HEK293 (cell line): ENCODE measurements around the gene DCUN1D2.

Experiments
- CTCF ChIA-PET: fragments of 350-600 bp; formaldehyde crosslinking; extraction: SDS; loops from one replicate; lab custom pipeline; 2021; ENCODE audit warnings: antibody characterized with exemption; lab: Yijun Ruan, JAX
- POLR2A ChIA-PET: fragments of 300-600 bp; formaldehyde crosslinking; extraction: SDS; loops from one replicate; lab custom pipeline; 2020; ENCODE audit warnings: antibody characterized with exemption, inconsistent platforms; lab: Yijun Ruan, JAX
- H3K27ac ChIP-seq: fragments of 200-500 bp; sonication (Bioruptor generic); 2 replicates; pipeline ENCODE4 v1.5.1; 2014; ENCODE audit warnings: low read depth, low read length, control low read depth, inconsistent platforms; ENCODE audit errors: extremely low read depth
- H3K36me3 ChIP-seq, 2 experiments: fragments of 200-500 bp in 1 of 2; sonication (Bioruptor generic) in 1 of 2; 1 replicate in 1 of 2; 2 replicates in 1 of 2; pipeline ENCODE4 v1.5.1; 2014 to 2017; ENCODE audit warnings: inconsistent platforms in 2 of 2, low read length in 2 of 2; ENCODE audit not compliant: control insufficient read depth in 2 of 2, insufficient read depth in 1 of 2
- H3K4me1 ChIP-seq: fragments of 200-500 bp; sonication (Bioruptor generic); 2 replicates; pipeline ENCODE4 v1.5.1; 2014; ENCODE audit warnings: mild to moderate bottlenecking, low read length, inconsistent platforms; ENCODE audit not compliant: control insufficient read depth, insufficient read depth
- H3K4me3 ChIP-seq: 2 replicates; pipeline ENCODE4 v1.5.1; 2011; ENCODE audit warnings: low read depth, mild to moderate bottlenecking, control low read depth, low read length, moderate library complexity
- H3K9me3 ChIP-seq: fragments of 200-500 bp; sonication (Bioruptor generic); 2 replicates; pipeline ENCODE4 v1.5.1; 2014; ENCODE audit warnings: low read depth, low read length, inconsistent platforms; ENCODE audit not compliant: control insufficient read depth, insufficient read depth
- GLI2 ChIP-seq: fragments of 450-650 bp; formaldehyde crosslinking; IDR thresholded peaks from 2 replicates; pipeline ENCODE4; 2017; ENCODE audit warnings: missing biosample characterization, missing genetic modification characterization, low read depth, borderline replicate concordance
- KLF10 ChIP-seq: fragments of 450-650 bp; IDR thresholded peaks from 2 replicates; pipeline ENCODE4 v1.5.1; 2018; ENCODE audit warnings: missing biosample characterization, mild to moderate bottlenecking, missing genetic modification characterization
- PRDM1 ChIP-seq: fragments of 450-650 bp; formaldehyde crosslinking; IDR thresholded peaks from 2 replicates; pipeline ENCODE4; 2016; ENCODE audit warnings: missing biosample characterization, missing genetic modification characterization
- REPIN1 ChIP-seq: fragments of 450-650 bp; formaldehyde crosslinking; IDR thresholded peaks from 2 replicates; pipeline ENCODE4 v1.5.1; 2017; ENCODE audit warnings: missing biosample characterization, missing genetic modification characterization, low read depth
- SP7 ChIP-seq: fragments of 450-650 bp; formaldehyde crosslinking; IDR thresholded peaks from 2 replicates; pipeline ENCODE4 v1.5.1; 2016; ENCODE audit warnings: missing biosample characterization, missing genetic modification characterization
- TRIM28 ChIP-seq: IDR thresholded peaks from 2 replicates; pipeline ENCODE4 v1.6.1; 2011; ENCODE audit warnings: low read length, control low read depth, borderline replicate concordance
- ZBTB7A ChIP-seq: fragments of 450-650 bp; formaldehyde crosslinking; IDR thresholded peaks from 2 replicates; pipeline ENCODE4 v1.5.1; 2016; ENCODE audit warnings: low read depth, missing biosample characterization, missing genetic modification characterization
- ZBTB8A ChIP-seq: fragments of 450-650 bp; formaldehyde crosslinking; IDR thresholded peaks from 2 replicates; pipeline ENCODE4 v1.5.1; 2016; ENCODE audit warnings: missing biosample characterization, missing genetic modification characterization
- ZFP41 ChIP-seq: fragments of 450-650 bp; formaldehyde crosslinking; IDR thresholded peaks from 2 replicates; pipeline ENCODE4 v1.5.1; 2016; ENCODE audit warnings: missing biosample characterization, missing genetic modification characterization, borderline replicate concordance
- ZNF184 ChIP-seq: fragments of 450-650 bp; IDR thresholded peaks from 2 replicates; pipeline ENCODE4 v1.5.1; 2018; ENCODE audit warnings: missing biosample characterization, mild to moderate bottlenecking, missing genetic modification characterization
- ZNF2 ChIP-seq: fragments of 450-650 bp; formaldehyde crosslinking; IDR thresholded peaks from 2 replicates; pipeline ENCODE4 v1.5.1; 2016; ENCODE audit warnings: missing biosample characterization, missing genetic modification characterization
- ZNF214 ChIP-seq: fragments of 450-650 bp; formaldehyde crosslinking; IDR thresholded peaks from 2 replicates; pipeline ENCODE4 v1.5.1; 2017; ENCODE audit warnings: missing biosample characterization, mild to moderate bottlenecking, missing genetic modification characterization, borderline replicate concordance
- ZNF221 ChIP-seq: fragments of 450-650 bp; formaldehyde crosslinking; IDR thresholded peaks from 2 replicates; pipeline ENCODE4 v1.5.1; 2017; ENCODE audit warnings: missing biosample characterization, missing genetic modification characterization, borderline replicate concordance
- ZNF391 ChIP-seq: fragments of 450-650 bp; formaldehyde crosslinking; IDR thresholded peaks from 2 replicates; pipeline ENCODE4 v1.5.1; 2016; ENCODE audit warnings: low read depth, missing biosample characterization, missing genetic modification characterization, borderline replicate concordance
- ZNF394 ChIP-seq: fragments of 450-650 bp; formaldehyde crosslinking; IDR thresholded peaks from 2 replicates; pipeline ENCODE4 v1.5.1; 2016; ENCODE audit warnings: missing biosample characterization, missing genetic modification characterization, mild to moderate bottlenecking, moderate library complexity, borderline replicate concordance
- ZNF404 ChIP-seq: fragments of 450-650 bp; formaldehyde crosslinking; IDR thresholded peaks from 2 replicates; pipeline ENCODE4 v1.5.1; 2017; ENCODE audit warnings: missing biosample characterization, missing genetic modification characterization
- ZNF488 ChIP-seq: fragments of 450-650 bp; formaldehyde crosslinking; IDR thresholded peaks from 2 replicates; pipeline ENCODE4 v1.5.1; 2016; ENCODE audit warnings: missing biosample characterization, missing genetic modification characterization
- ZNF501 ChIP-seq: fragments of 450-650 bp; formaldehyde crosslinking; IDR thresholded peaks from 2 replicates; pipeline ENCODE4 v1.5.1; 2016; ENCODE audit warnings: missing biosample characterization, missing genetic modification characterization
- ZNF510 ChIP-seq: fragments of 450-650 bp; formaldehyde crosslinking; IDR thresholded peaks from 2 replicates; pipeline ENCODE4 v1.5.1; 2018; ENCODE audit warnings: mild to moderate bottlenecking, missing genetic modification characterization, missing biosample characterization; ENCODE audit not compliant: insufficient replicate concordance
- ZNF514 ChIP-seq: fragments of 450-650 bp; formaldehyde crosslinking; IDR thresholded peaks from 2 replicates; pipeline ENCODE4 v1.5.1; 2016; ENCODE audit warnings: missing biosample characterization, missing genetic modification characterization
- ZNF521 ChIP-seq: fragments of 450-650 bp; formaldehyde crosslinking; IDR thresholded peaks from 2 replicates; pipeline ENCODE4 v1.5.1; 2017; ENCODE audit warnings: missing biosample characterization, mild to moderate bottlenecking, missing genetic modification characterization
- ZNF585B ChIP-seq: fragments of 450-650 bp; formaldehyde crosslinking; IDR thresholded peaks from 2 replicates; pipeline ENCODE4 v1.5.1; 2016; ENCODE audit warnings: missing biosample characterization, missing genetic modification characterization
- ZNF629 ChIP-seq: fragments of 450-650 bp; formaldehyde crosslinking; IDR thresholded peaks from 2 replicates; pipeline ENCODE4 v1.5.1; 2017; ENCODE audit warnings: missing biosample characterization, missing genetic modification characterization
- ZNF707 ChIP-seq: fragments of 450-650 bp; formaldehyde crosslinking; IDR thresholded peaks from 2 replicates; pipeline ENCODE4 v1.5.1; 2016; ENCODE audit warnings: missing biosample characterization, missing genetic modification characterization
- ZNF792 ChIP-seq: fragments of 450-650 bp; formaldehyde crosslinking; IDR thresholded peaks from 2 replicates; pipeline ENCODE4 v1.5.1; 2016; ENCODE audit warnings: missing biosample characterization, missing genetic modification characterization
- ZNF837 ChIP-seq: fragments of 450-650 bp; formaldehyde crosslinking; IDR thresholded peaks from 2 replicates; pipeline ENCODE4 v1.5.1; 2016; ENCODE audit warnings: missing biosample characterization, missing genetic modification characterization
- ZXDB ChIP-seq: fragments of 450-650 bp; formaldehyde crosslinking; IDR thresholded peaks from 2 replicates; pipeline ENCODE4 v1.5.1; 2016; ENCODE audit warnings: missing biosample characterization, missing genetic modification characterization
- TF ChIP-seq, protein P1 (sequence below): fragments of 450-650 bp; formaldehyde crosslinking; IDR thresholded peaks from 2 replicates; pipeline ENCODE4 v1.5.1; 2016; ENCODE audit warnings: missing biosample characterization, missing genetic modification characterization
- TF ChIP-seq, protein P2 (sequence below): fragments of 450-650 bp; formaldehyde crosslinking; IDR thresholded peaks from 2 replicates; pipeline ENCODE4 v1.5.1; 2017; ENCODE audit warnings: missing biosample characterization, missing genetic modification characterization

The DCUN1D2 gene

DNA sequence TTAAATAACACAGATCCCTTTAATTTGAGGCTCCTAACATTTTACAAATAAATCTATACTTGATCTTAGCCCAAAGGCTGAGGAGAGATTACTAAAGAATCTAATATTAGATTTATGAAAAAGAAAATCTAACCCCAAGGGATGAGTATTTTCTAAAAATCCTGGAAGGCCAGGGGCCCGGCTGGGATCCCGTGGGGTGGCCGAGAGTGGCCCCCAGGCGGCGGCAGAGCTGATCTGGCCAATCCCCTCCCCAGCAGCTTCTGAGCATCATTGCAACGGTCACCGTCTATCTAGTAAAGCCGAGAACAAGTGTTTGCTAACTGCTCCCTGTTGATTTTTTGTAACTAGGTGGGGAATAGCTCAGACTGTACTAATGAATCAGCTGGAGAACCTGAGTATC, 74.7 kb downstream of the DCUN1D2 start:
- Histone ChIP-seq H3K4me1 (no peaks in the 10 kb centered on the region), H3K9me3 (no peaks in the 10 kb centered on the region), H3K27ac (no peak overlapping the region), H3K36me3 (no peaks in the 10 kb centered on the region), H3K4me3 (no peak overlapping the region)
- CTCF ChIA-PET, result interaction anchor here (0.6 kb wide), 1 partner anchor 819 kb away, joined by 3 read pairs; the partner anchor contains the start of gene CDC16
- POLR2A ChIA-PET, result no interaction called here
- no peak for TF ChIP-seq ZNF521 (tag by site-specific recombination)

DNA sequence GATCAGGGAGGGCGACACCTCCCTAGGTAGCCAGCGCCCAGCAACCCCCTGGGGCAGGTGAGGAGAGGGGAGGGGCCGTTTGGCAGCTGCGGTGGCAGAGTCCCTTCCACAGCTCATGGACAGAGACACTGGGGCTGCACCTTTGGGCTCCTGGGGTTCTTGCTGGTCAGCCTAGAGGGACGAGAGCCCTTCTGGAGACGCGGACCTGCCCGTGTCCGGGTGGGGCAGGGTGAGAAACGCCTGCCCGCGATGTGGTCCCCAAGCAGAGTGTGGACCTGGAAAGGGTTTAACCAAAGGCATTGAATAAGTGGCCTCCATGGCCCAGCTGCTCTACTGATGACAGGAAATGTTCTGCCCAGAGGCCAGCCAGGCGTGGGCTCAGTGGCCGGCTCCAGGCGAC, 75.5 kb downstream of the DCUN1D2 start:
- TF ChIP-seq GLI2 (tag by site-specific recombination) (no peak), PRDM1 (tag by site-specific recombination) (no peak), ZNF514 (no peak), ZNF221 (tag by site-specific recombination) (no peak), ZNF792 (tag by site-specific recombination) (no peak), SP7 (tag by site-specific recombination) (no peak), ZBTB7A (tag by site-specific recombination) (no peak), ZNF501 (tag by site-specific recombination) (no peak), ZFP41 (tag by site-specific recombination) (no peak), KLF10 (tag by site-specific recombination) (no peak), ZNF837 (tag by site-specific recombination) (no peak)
- TF ChIP-seq, protein P1, sequence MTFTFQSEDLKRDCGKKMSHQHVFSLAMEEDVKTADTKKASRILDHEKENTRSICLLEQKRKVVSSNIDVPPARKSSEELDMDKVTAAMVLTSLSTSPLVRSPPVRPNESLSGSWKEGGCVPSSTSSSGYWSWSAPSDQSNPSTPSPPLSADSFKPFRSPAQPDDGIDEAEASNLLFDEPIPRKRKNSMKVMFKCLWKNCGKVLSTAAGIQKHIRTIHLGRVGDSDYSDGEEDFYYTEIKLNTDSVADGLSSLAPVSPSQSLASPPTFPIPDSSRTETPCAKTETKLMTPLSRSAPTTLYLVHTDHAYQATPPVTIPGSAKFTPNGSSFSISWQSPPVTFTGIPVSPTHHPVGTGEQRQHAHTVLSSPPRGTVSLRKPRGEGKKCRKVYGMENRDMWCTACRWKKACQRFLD (tag by site-specific recombination), result no peak
- TF ChIP-seq, protein P2, sequence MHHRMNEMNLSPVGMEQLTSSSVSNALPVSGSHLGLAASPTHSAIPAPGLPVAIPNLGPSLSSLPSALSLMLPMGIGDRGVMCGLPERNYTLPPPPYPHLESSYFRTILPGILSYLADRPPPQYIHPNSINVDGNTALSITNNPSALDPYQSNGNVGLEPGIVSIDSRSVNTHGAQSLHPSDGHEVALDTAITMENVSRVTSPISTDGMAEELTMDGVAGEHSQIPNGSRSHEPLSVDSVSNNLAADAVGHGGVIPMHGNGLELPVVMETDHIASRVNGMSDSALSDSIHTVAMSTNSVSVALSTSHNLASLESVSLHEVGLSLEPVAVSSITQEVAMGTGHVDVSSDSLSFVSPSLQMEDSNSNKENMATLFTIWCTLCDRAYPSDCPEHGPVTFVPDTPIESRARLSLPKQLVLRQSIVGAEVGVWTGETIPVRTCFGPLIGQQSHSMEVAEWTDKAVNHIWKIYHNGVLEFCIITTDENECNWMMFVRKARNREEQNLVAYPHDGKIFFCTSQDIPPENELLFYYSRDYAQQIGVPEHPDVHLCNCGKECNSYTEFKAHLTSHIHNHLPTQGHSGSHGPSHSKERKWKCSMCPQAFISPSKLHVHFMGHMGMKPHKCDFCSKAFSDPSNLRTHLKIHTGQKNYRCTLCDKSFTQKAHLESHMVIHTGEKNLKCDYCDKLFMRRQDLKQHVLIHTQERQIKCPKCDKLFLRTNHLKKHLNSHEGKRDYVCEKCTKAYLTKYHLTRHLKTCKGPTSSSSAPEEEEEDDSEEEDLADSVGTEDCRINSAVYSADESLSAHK, result no peak
- no peaks in the 10 kb centered on the region for H3K4me1 ChIP-seq
- H3K36me3 ChIP-seq, result no peaks in the 10 kb centered on the region
- H3K9me3 ChIP-seq, result no peaks in the 10 kb centered on the region
- CTCF ChIA-PET, result no interaction called here
- H3K27ac ChIP-seq, result no peak overlapping the region
- POLR2A ChIA-PET, result no interaction called here
- H3K4me3 ChIP-seq, result no peak overlapping the region

DNA sequence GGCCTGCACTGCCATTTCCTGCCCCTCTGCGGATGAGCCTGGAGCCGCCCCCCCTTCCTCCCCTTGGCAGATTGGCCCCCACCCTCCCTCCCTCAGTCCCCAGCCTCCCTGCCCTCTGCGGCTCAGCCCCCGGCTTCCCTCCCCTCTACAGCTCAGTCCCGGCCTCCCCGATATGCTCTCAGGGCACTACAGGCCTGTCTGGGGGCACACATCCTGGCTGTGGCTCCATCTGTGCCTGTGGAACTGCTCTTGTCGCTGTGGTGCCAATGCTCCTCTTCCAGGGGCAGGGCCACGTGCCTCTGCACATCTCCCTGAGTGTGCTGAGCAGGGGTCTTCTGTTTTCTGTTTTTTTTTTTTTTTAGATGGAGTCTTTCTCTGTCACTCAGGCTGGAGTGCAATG, 76.2 kb downstream of the DCUN1D2 start:
- Histone ChIP-seq H3K4me1 (no peaks in the 10 kb centered on the region), H3K36me3 (no peaks in the 10 kb centered on the region), H3K9me3 (no peaks in the 10 kb centered on the region), H3K27ac (no peak overlapping the region), H3K4me3 (no peak overlapping the region)
- ChIA-PET CTCF (interaction anchor here (0.6 kb wide), 1 partner anchor 135 kb away, joined by 3 read pairs; no protein-coding TSS in a partner anchor), POLR2A (no interaction called here)
- no peak for TF ChIP-seq ZNF394 (tag by site-specific recombination)
- TF ChIP-seq ZNF629, result no peak
- TF ChIP-seq ZBTB8A (tag by site-specific recombination), result no peak
- TF ChIP-seq ZNF707 (tag by site-specific recombination), result no peak
- TF ChIP-seq ZXDB (tag by site-specific recombination), result no peak
- no peak for TF ChIP-seq ZNF2
- no peak for TF ChIP-seq REPIN1
- TF ChIP-seq ZNF404 (tag by site-specific recombination), result no peak
- TF ChIP-seq ZNF585B (tag by site-specific recombination), result no peak
- TF ChIP-seq ZNF391, result no peak
- TF ChIP-seq ZNF214 (tag by site-specific recombination), result no peak
- no peak for TF ChIP-seq ZNF184
- TF ChIP-seq ZNF510 (tag by site-specific recombination), result no peak
- no peak for TF ChIP-seq TRIM28
- TF ChIP-seq ZNF488 (tag by site-specific recombination), result no peak
